ENCODE results near the gene TUBB4A. TPM values are rescaled to one million over a fixed set of nuclear protein-coding genes. Genes with fewer than 3 reads are reported as not detected.

Gene TUBB4A
- total and polyA plus RNA-seq, 9 of the 15 experiments (the other 6 are each of a cell fraction or from before 2014, with no cell fraction given): 0.14 to 7.0 (median 0.75) TPM

DNA sequence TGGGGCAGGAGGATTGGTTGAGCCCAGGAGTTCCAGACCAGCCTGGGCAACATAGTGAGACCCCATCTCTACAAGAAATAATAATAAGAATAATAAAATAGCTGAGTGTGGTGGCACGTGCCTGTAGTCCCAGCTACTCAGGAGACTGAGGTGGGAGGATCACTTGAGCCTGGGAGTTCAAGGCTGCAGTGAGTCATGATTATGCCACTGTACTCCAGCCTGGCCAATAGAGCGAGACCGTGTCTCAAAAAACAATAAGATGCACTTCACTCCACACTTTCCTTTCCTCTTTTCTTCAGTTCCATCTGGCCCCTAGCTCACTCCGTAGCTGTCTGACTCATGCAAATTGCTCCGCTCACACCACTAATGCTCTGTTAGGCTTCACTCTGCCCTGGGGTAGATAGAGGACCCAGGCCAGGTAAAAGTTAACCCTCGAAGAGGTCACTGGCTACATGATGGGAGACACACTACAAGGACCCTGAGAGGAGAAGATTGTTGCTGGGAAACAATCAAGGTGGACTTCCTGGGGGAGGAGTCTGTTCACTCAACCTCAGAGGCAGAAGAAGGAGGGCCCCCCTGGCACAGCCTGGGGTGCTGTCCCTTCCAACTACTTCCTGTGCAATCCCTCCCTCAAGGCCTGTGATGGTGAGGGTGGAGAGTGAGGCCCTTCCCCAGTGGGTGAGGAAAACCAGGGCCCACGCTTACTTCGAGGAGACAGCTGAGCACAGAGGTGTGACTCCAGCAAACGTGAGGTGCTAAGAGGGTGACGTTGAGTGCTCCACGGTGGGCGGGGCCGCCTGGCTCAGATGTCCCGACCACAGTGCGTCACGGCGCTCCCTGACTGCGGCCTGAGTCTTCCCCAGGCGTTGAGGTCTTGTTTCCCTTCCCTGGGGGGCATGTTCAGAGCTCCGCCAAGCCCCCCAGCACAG lies 19.9 kb upstream of the TUBB4A start (continued):
- TF ChIP-seq, protein P1, sequence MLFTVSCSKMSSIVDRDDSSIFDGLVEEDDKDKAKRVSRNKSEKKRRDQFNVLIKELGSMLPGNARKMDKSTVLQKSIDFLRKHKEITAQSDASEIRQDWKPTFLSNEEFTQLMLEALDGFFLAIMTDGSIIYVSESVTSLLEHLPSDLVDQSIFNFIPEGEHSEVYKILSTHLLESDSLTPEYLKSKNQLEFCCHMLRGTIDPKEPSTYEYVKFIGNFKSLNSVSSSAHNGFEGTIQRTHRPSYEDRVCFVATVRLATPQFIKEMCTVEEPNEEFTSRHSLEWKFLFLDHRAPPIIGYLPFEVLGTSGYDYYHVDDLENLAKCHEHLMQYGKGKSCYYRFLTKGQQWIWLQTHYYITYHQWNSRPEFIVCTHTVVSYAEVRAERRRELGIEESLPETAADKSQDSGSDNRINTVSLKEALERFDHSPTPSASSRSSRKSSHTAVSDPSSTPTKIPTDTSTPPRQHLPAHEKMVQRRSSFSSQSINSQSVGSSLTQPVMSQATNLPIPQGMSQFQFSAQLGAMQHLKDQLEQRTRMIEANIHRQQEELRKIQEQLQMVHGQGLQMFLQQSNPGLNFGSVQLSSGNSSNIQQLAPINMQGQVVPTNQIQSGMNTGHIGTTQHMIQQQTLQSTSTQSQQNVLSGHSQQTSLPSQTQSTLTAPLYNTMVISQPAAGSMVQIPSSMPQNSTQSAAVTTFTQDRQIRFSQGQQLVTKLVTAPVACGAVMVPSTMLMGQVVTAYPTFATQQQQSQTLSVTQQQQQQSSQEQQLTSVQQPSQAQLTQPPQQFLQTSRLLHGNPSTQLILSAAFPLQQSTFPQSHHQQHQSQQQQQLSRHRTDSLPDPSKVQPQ (CRISPR knock-in tag; IDR thresholded peaks at IDR 0.05; ENCODE audit: borderline replicate concordance): no peak
- TF ChIP-seq, protein P2, sequence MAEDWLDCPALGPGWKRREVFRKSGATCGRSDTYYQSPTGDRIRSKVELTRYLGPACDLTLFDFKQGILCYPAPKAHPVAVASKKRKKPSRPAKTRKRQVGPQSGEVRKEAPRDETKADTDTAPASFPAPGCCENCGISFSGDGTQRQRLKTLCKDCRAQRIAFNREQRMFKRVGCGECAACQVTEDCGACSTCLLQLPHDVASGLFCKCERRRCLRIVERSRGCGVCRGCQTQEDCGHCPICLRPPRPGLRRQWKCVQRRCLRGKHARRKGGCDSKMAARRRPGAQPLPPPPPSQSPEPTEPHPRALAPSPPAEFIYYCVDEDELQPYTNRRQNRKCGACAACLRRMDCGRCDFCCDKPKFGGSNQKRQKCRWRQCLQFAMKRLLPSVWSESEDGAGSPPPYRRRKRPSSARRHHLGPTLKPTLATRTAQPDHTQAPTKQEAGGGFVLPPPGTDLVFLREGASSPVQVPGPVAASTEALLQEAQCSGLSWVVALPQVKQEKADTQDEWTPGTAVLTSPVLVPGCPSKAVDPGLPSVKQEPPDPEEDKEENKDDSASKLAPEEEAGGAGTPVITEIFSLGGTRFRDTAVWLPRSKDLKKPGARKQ (CRISPR knock-in tag; IDR thresholded peaks at IDR 0.05): no peak
- TF ChIP-seq POLR2AphosphoS5 (IDR thresholded peaks at IDR 0.05; ENCODE audit: control insufficient read depth, insufficient read depth, low read depth, low read length) (no peak), ETV1 (tag; conservative IDR thresholded peaks at IDR 0.05; ENCODE audit: low read depth) (no peak), KLF13 (tag; IDR thresholded peaks at IDR 0.05; ENCODE audit: borderline replicate concordance, low read depth) (no peak), ETV6 (IDR thresholded peaks at IDR 0.05; ENCODE audit: borderline replicate concordance in 1 of 2, low read depth in 2 of 2, low read length in 1 of 2) (no peak), ETV6 (CRISPR knock-in tag; IDR thresholded peaks at IDR 0.05; ENCODE audit: borderline replicate concordance) (no peak), RBM17 (IDR thresholded peaks at IDR 0.05; ENCODE audit: borderline replicate concordance, low read depth, low read length) (no peak), JUN (IDR thresholded peaks at IDR 0.05; ENCODE audit: borderline replicate concordance, low read depth, low read length) (no peak), JUN (CRISPR knock-in tag; IDR thresholded peaks at IDR 0.05; ENCODE audit: borderline replicate concordance) (no peak), CCAR2 (IDR thresholded peaks at IDR 0.05; ENCODE audit: low read depth, low read length) (no peak)
